ENCODE results near the gene OBP2A. TPM values are rescaled to one million over a fixed set of nuclear protein-coding genes. Genes with fewer than 3 reads are reported as not detected.

The OBP2A gene
- total RNA-seq, 1 donor from 2014 or later: not detected

GRCh38 chr9:135577256-135577655 lies 31.3 kb downstream of the OBP2A start:
- DNase-seq (ENCODE audit: low read depth in 2 of 2): no peak

GRCh38 chr9:135579356-135579755 lies 33.4 kb downstream of the OBP2A start:
- no peak for DNase-seq (ENCODE audit: low read depth in 2 of 2)

- no peak for DNase-seq (ENCODE audit: low read depth in 2 of 2)
These were observed 34.1 kb downstream of the OBP2A start for GRCh38 chr9:135579889-135580660.

- DNase-seq (ENCODE audit: low read depth in 2 of 2): no peak
These were observed 34.9 kb downstream of the OBP2A start for GRCh38 chr9:135580664-135581380.

- DNase-seq (ENCODE audit: low read depth in 2 of 2): no peak
These were observed 35.9 kb downstream of the OBP2A start for GRCh38 chr9:135581636-135582426.

- DNase-seq (ENCODE audit: low read depth in 2 of 2): no peak
These were observed 36.6 kb downstream of the OBP2A start for GRCh38 chr9:135582541-135582940.

- DNase-seq (ENCODE audit: low read depth in 2 of 2): no peak
These were observed 37.2 kb downstream of the OBP2A start for GRCh38 chr9:135582966-135583687.

GRCh38 chr9:135583688-135584011 lies 37.7 kb downstream of the OBP2A start:
- DNase-seq (ENCODE audit: low read depth in 2 of 2): no peak

- DNase-seq (ENCODE audit: low read depth in 2 of 2): no peak
These were observed 38.4 kb downstream of the OBP2A start for GRCh38 chr9:135584371-135584770.

- no peak for DNase-seq (ENCODE audit: low read depth in 2 of 2)
These were observed 39.0 kb downstream of the OBP2A start for GRCh38 chr9:135584934-135585333.

- no peak for DNase-seq (ENCODE audit: low read depth in 2 of 2)
These were observed 40.7 kb downstream of the OBP2A start for GRCh38 chr9:135586601-135587109.

- DNase-seq (ENCODE audit: low read depth in 2 of 2): peak; percentile 53 to 74
These were observed 41.7 kb downstream of the OBP2A start for GRCh38 chr9:135587658-135588057.

GRCh38 chr9:135588371-135588770 lies 42.4 kb downstream of the OBP2A start:
- DNase-seq (ENCODE audit: low read depth in 2 of 2): no peak

- DNase-seq (ENCODE audit: low read depth in 2 of 2): no peak
These were observed 43.1 kb downstream of the OBP2A start for GRCh38 chr9:135588886-135589595.

GRCh38 chr9:135589596-135590485 lies 43.9 kb downstream of the OBP2A start:
- no peak for DNase-seq (ENCODE audit: low read depth in 2 of 2)

GRCh38 chr9:135590486-135591079 lies 44.7 kb downstream of the OBP2A start:
- DNase-seq (ENCODE audit: low read depth in 2 of 2): no peak

GRCh38 chr9:135591506-135592330 lies 45.8 kb downstream of the OBP2A start:
- DNase-seq (ENCODE audit: low read depth in 2 of 2): no peak

- DNase-seq (ENCODE audit: low read depth in 2 of 2): no peak
These were observed 46.3 kb downstream of the OBP2A start for GRCh38 chr9:135592331-135592590.

GRCh38 chr9:135592625-135593024 lies 46.7 kb downstream of the OBP2A start:
- no peak for DNase-seq (ENCODE audit: low read depth in 2 of 2)
